Retina (tissue), 1 donor: ENCODE results near the gene ZNF536.
A peak's percentile ranks its signal among the peaks of the same experiment; 100 is the strongest.
"Not testable (repeated sequence)": the region's sequence is repeated elsewhere in the genome, so short reads cannot be mapped to it uniquely, and the experiment has no call there.

Source experiments
- DNase-seq: peaks from one replicate; pipeline ENCODE4 v3.0.0-alpha.2; 2016

Gene ZNF536

GRCh38 chr19:30448386-30449077, 76.3 kb downstream of the ZNF536 start:
- DNase-seq, result no peak

GRCh38 chr19:30449078-30449590, 77.0 kb downstream of the ZNF536 start:
- peak; percentile 74 for DNase-seq

- no peak for DNase-seq
Measured at GRCh38 chr19:30449673-30450072, 77.5 kb downstream of the ZNF536 start.

- DNase-seq, result no peak
Measured at GRCh38 chr19:30450100-30450499, 77.9 kb downstream of the ZNF536 start.

GRCh38 chr19:30450835-30451321, 78.7 kb downstream of the ZNF536 start:
- peak; percentile 70 for DNase-seq

GRCh38 chr19:30452931-30453330, 80.7 kb downstream of the ZNF536 start:
- no peak for DNase-seq

GRCh38 chr19:30453743-30454142, 81.6 kb downstream of the ZNF536 start:
- no peak for DNase-seq

GRCh38 chr19:30455881-30456280, 83.7 kb downstream of the ZNF536 start:
- no peak for DNase-seq

- no peak for DNase-seq
Measured at GRCh38 chr19:30457484-30457883, 85.3 kb downstream of the ZNF536 start.

- no peak for DNase-seq
Measured at GRCh38 chr19:30459859-30460258, 87.7 kb downstream of the ZNF536 start.

- no peak for DNase-seq
Measured at GRCh38 chr19:30464162-30464561, 92.0 kb downstream of the ZNF536 start.

GRCh38 chr19:30466598-30466997, 94.4 kb downstream of the ZNF536 start:
- DNase-seq, result not testable (repeated sequence)

GRCh38 chr19:30467239-30467638, 95.1 kb downstream of the ZNF536 start:
- no peak for DNase-seq

GRCh38 chr19:30469774-30470173, 97.6 kb downstream of the ZNF536 start:
- no peak for DNase-seq

- DNase-seq, result no peak
Measured at GRCh38 chr19:30471441-30471840, 99.3 kb downstream of the ZNF536 start.

GRCh38 chr19:30473334-30473867, 101.2 kb downstream of the ZNF536 start:
- no peak for DNase-seq

- DNase-seq, result no peak
Measured at GRCh38 chr19:30476997-30477396, 104.8 kb downstream of the ZNF536 start.

- DNase-seq, result no peak
Measured at GRCh38 chr19:30479231-30479630, 107.0 kb downstream of the ZNF536 start.

GRCh38 chr19:30480097-30480496, 107.9 kb downstream of the ZNF536 start:
- DNase-seq, result no peak

GRCh38 chr19:30481063-30481462, 108.9 kb downstream of the ZNF536 start:
- no peak for DNase-seq

GRCh38 chr19:30481823-30482222, 109.6 kb downstream of the ZNF536 start:
- no peak for DNase-seq

- no peak for DNase-seq
Measured at GRCh38 chr19:30482956-30483355, 110.8 kb downstream of the ZNF536 start.

- not testable (repeated sequence) for DNase-seq
Measured at GRCh38 chr19:30486250-30486649, 114.1 kb downstream of the ZNF536 start.

GRCh38 chr19:30487178-30487577, 115.0 kb downstream of the ZNF536 start:
- peak; percentile 71 for DNase-seq

- no peak for DNase-seq
Measured at GRCh38 chr19:30488191-30488590, 116.0 kb downstream of the ZNF536 start.
